Measurements from ENCODE around the gene TSPAN6.

DNA sequence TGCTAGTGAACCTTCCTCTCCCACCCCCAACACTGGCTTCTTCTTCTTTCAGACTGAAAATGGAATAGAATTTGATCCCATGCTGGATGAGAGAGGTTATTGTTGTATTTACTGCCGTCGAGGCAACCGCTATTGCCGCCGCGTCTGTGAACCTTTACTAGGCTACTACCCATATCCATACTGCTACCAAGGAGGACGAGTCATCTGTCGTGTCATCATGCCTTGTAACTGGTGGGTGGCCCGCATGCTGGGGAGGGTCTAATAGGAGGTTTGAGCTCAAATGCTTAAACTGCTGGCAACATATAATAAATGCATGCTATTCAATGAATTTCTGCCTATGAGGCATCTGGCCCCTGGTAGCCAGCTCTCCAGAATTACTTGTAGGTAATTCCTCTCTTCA is 37.1 kb downstream of the TSPAN6 start:
- TF ChIP-seq, protein P1, sequence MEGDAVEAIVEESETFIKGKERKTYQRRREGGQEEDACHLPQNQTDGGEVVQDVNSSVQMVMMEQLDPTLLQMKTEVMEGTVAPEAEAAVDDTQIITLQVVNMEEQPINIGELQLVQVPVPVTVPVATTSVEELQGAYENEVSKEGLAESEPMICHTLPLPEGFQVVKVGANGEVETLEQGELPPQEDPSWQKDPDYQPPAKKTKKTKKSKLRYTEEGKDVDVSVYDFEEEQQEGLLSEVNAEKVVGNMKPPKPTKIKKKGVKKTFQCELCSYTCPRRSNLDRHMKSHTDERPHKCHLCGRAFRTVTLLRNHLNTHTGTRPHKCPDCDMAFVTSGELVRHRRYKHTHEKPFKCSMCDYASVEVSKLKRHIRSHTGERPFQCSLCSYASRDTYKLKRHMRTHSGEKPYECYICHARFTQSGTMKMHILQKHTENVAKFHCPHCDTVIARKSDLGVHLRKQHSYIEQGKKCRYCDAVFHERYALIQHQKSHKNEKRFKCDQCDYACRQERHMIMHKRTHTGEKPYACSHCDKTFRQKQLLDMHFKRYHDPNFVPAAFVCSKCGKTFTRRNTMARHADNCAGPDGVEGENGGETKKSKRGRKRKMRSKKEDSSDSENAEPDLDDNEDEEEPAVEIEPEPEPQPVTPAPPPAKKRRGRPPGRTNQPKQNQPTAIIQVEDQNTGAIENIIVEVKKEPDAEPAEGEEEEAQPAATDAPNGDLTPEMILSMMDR (IDR thresholded peaks at IDR 0.05): no peak
- TF ChIP-seq POLR2AphosphoS5 (IDR thresholded peaks at IDR 0.05; ENCODE audit: low read depth, low read length): no peak
- TF ChIP-seq, protein P2, sequence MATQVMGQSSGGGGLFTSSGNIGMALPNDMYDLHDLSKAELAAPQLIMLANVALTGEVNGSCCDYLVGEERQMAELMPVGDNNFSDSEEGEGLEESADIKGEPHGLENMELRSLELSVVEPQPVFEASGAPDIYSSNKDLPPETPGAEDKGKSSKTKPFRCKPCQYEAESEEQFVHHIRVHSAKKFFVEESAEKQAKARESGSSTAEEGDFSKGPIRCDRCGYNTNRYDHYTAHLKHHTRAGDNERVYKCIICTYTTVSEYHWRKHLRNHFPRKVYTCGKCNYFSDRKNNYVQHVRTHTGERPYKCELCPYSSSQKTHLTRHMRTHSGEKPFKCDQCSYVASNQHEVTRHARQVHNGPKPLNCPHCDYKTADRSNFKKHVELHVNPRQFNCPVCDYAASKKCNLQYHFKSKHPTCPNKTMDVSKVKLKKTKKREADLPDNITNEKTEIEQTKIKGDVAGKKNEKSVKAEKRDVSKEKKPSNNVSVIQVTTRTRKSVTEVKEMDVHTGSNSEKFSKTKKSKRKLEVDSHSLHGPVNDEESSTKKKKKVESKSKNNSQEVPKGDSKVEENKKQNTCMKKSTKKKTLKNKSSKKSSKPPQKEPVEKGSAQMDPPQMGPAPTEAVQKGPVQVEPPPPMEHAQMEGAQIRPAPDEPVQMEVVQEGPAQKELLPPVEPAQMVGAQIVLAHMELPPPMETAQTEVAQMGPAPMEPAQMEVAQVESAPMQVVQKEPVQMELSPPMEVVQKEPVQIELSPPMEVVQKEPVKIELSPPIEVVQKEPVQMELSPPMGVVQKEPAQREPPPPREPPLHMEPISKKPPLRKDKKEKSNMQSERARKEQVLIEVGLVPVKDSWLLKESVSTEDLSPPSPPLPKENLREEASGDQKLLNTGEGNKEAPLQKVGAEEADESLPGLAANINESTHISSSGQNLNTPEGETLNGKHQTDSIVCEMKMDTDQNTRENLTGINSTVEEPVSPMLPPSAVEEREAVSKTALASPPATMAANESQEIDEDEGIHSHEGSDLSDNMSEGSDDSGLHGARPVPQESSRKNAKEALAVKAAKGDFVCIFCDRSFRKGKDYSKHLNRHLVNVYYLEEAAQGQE (IDR thresholded peaks at IDR 0.05; ENCODE audit: insufficient read depth in 1 of 2, low read depth in 2 of 2, low read length in 1 of 2): no peak
- no peak for TF ChIP-seq TCF7L2 (IDR thresholded peaks at IDR 0.05; ENCODE audit: low read depth, low read length)
